Activated CD4-positive, CD25-positive, alpha-beta regulatory T cell treated with anti-CD3 and anti-CD28 coated beads, Interleukin-2, amount 50 U/mL, for 16 hours (primary cell): Measurements from ENCODE around the gene PRR7.

Experiments
- DNase-seq: peaks from one replicate; pipeline ENCODE4 v3.0.0-alpha.2; 2020; ENCODE audit warnings: low read depth, low spot score

PRR7 gene

GRCh38 chr5:177435847-177436536, 10.6 kb upstream of the PRR7 start:
- DNase-seq, result no peak

- DNase-seq, result no peak
These were observed 9.0 kb upstream of the PRR7 start for GRCh38 chr5:177437623-177438022.

- DNase-seq, result no peak
These were observed 8.1 kb upstream of the PRR7 start for GRCh38 chr5:177438468-177438867.

GRCh38 chr5:177439518-177440053, 7.0 kb upstream of the PRR7 start:
- DNase-seq, result no peak

- no peak for DNase-seq
These were observed 6.2 kb upstream of the PRR7 start for GRCh38 chr5:177440211-177440989.

GRCh38 chr5:177440990-177441780, 5.4 kb upstream of the PRR7 start:
- no peak for DNase-seq

GRCh38 chr5:177442066-177442826, 4.4 kb upstream of the PRR7 start:
- DNase-seq, result no peak

GRCh38 chr5:177443144-177443983, 3.2 kb upstream of the PRR7 start:
- DNase-seq, result no peak

- DNase-seq, result no peak
These were observed 2.2 kb upstream of the PRR7 start for GRCh38 chr5:177444106-177445051.

- no peak for DNase-seq
These were observed 1.3 kb upstream of the PRR7 start for GRCh38 chr5:177445052-177445916.

- DNase-seq, result no peak
These were observed 756 bp upstream of the PRR7 start for GRCh38 chr5:177445917-177446199.

- peak; percentile 42 for DNase-seq
These were observed 524 bp downstream of the PRR7 start for GRCh38 chr5:177447066-177447610.

- no peak for DNase-seq
These were observed 1.1 kb downstream of the PRR7 start for GRCh38 chr5:177447611-177448243.

- DNase-seq, result no peak
These were observed 1.8 kb downstream of the PRR7 start for GRCh38 chr5:177448244-177448950.

GRCh38 chr5:177449140-177450061, 2.8 kb downstream of the PRR7 start:
- no peak for DNase-seq
